ENCODE results near the gene EPPIN.

EPPIN gene

DNA sequence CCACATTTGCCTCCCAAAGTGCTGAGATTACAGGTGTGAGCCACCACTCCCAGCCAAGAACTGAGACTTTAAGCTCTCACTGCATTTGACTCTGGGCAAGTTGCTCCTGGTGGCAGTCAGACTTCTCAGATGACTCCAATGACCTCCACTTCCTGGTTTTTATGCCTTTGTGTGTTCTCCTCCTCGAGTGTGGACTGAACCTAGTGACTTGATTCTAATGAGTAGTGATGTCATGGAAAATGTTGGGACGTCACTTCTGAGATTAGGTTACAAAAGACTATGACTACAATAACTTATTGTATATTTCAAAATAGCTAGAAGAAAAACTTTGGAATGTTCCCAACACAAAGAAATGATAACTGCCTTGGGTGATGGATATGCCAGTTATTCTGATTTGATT, 43.8 kb downstream of the EPPIN start:
- TF ChIP-seq SIN3A (IDR thresholded peaks at IDR 0.05; ENCODE audit: borderline replicate concordance, insufficient read depth, low read length) (no peak), FOXP2 (optimal IDR thresholded peaks at IDR 0.05; ENCODE audit: borderline replicate concordance, extremely low read depth, extremely low read length, insufficient read depth) (no peak), POLR2AphosphoS5 (IDR thresholded peaks at IDR 0.05; ENCODE audit: low read depth, low read length) (no peak), TAF1 (IDR thresholded peaks at IDR 0.05; ENCODE audit: borderline replicate concordance, insufficient read depth, low read length) (no peak)
- TF ChIP-seq, protein P1, sequence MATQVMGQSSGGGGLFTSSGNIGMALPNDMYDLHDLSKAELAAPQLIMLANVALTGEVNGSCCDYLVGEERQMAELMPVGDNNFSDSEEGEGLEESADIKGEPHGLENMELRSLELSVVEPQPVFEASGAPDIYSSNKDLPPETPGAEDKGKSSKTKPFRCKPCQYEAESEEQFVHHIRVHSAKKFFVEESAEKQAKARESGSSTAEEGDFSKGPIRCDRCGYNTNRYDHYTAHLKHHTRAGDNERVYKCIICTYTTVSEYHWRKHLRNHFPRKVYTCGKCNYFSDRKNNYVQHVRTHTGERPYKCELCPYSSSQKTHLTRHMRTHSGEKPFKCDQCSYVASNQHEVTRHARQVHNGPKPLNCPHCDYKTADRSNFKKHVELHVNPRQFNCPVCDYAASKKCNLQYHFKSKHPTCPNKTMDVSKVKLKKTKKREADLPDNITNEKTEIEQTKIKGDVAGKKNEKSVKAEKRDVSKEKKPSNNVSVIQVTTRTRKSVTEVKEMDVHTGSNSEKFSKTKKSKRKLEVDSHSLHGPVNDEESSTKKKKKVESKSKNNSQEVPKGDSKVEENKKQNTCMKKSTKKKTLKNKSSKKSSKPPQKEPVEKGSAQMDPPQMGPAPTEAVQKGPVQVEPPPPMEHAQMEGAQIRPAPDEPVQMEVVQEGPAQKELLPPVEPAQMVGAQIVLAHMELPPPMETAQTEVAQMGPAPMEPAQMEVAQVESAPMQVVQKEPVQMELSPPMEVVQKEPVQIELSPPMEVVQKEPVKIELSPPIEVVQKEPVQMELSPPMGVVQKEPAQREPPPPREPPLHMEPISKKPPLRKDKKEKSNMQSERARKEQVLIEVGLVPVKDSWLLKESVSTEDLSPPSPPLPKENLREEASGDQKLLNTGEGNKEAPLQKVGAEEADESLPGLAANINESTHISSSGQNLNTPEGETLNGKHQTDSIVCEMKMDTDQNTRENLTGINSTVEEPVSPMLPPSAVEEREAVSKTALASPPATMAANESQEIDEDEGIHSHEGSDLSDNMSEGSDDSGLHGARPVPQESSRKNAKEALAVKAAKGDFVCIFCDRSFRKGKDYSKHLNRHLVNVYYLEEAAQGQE (IDR thresholded peaks at IDR 0.05; ENCODE audit: insufficient read depth in 1 of 2, low read depth in 2 of 2, low read length in 2 of 2), result no peak

DNA sequence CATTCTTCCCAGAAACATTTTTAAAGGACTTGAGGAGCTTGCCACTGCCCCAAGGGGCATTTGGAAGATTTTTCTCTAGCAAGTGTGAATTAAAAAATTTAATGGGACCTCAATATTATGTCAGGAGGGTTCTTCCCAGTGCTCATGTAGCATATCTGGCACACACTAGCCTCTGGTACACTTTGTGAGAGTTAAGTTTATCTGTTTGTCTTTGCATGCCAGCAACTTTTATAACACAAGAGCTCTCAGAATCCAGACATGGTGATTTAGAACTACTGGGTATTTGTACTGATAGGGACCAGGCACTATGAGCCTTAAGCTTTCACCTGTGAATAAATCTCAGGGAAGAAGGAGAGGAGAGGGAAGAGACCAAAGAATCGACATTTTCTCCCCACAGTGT, 44.6 kb downstream of the EPPIN start:
- no peak for TF ChIP-seq POLR2AphosphoS5 (IDR thresholded peaks at IDR 0.05; ENCODE audit: low read depth, low read length)
- TF ChIP-seq SIN3A (IDR thresholded peaks at IDR 0.05; ENCODE audit: borderline replicate concordance, insufficient read depth, low read length), result no peak
- no peak for TF ChIP-seq TAF1 (IDR thresholded peaks at IDR 0.05; ENCODE audit: borderline replicate concordance, insufficient read depth, low read length)
- TF ChIP-seq, protein P1 (IDR thresholded peaks at IDR 0.05; ENCODE audit: insufficient read depth in 1 of 2, low read depth in 2 of 2, low read length in 2 of 2), result no peak
- TF ChIP-seq FOXP2 (optimal IDR thresholded peaks at IDR 0.05; ENCODE audit: borderline replicate concordance, extremely low read depth, extremely low read length, insufficient read depth), result no peak

DNA sequence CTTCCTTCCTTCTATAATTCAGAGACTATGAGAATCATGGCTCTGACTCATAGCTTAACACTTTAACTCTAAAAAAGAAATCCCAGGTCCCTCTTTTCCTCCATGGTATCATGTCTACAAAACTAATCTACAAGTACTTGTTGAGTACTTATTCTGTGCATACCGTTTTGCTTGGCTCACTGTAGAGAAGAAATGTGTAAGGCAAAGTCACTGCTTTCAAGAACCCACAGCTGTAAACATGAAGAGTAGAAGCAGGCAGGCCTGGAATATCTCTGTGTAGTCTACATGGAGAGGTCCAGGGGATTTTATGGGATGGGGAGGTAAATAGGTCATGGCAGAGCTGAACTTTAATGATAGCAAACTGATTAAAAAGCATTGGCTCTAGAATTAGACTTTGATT, 45.6 kb downstream of the EPPIN start:
- no peak for TF ChIP-seq POLR2AphosphoS5 (IDR thresholded peaks at IDR 0.05; ENCODE audit: low read depth, low read length)
- TF ChIP-seq, protein P1 (IDR thresholded peaks at IDR 0.05; ENCODE audit: insufficient read depth in 1 of 2, low read depth in 2 of 2, low read length in 2 of 2), result no peak
- TF ChIP-seq TAF1 (IDR thresholded peaks at IDR 0.05; ENCODE audit: borderline replicate concordance, insufficient read depth, low read length), result no peak

DNA sequence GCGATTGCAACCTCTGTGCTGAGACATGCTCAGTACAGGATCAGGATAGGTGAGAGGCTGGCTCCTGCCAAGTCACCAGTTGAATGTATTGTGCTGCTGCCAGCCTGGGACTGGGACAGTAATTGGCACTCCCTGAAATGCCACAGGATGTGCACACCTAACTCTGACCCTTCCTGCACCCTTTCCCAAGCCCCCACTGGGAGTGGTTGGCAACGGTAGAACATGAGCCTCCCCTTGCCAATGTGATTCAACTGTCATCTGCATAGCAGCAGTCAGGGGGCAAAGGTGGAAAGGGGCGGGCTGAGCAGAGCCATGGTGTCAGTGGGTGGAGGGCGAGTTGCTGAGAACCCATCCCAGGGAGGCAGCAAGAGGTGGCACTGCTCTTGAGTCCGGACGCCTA, 47.2 kb downstream of the EPPIN start:
- TF ChIP-seq POLR2AphosphoS5 (IDR thresholded peaks at IDR 0.05; ENCODE audit: low read depth, low read length) (no peak), FOXP2 (optimal IDR thresholded peaks at IDR 0.05; ENCODE audit: borderline replicate concordance, extremely low read depth, extremely low read length, insufficient read depth) (no peak), TAF1 (IDR thresholded peaks at IDR 0.05; ENCODE audit: borderline replicate concordance, insufficient read depth, low read length) (no peak)
- TF ChIP-seq, protein P1 (IDR thresholded peaks at IDR 0.05; ENCODE audit: insufficient read depth in 1 of 2, low read depth in 2 of 2, low read length in 2 of 2), result no peak

DNA sequence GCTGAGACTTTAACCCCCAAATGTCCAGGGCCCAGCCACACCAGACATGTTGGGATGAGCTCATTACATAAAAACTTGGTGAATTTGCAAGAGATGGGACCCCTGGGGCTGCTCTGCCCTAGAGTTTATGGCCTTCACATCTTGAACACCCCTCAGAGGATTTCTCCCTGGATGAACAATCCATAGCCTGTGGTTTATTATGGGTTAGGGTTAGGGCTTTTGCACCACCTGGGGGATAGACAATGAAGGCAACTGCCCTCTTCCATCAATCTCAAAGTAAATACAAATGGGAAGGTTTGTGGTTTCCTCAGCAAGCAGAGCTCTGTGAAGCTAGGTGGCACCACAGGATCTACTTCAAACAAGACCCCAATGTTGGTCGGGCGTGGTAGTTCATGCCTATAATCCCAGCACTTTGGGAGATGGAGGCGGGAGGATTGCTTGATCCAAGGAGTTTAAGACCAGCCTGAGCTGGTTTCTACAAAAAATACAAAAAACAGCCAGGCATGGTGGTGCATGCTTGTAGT, 49.2 kb downstream of the EPPIN start:
- TF ChIP-seq SIN3A (IDR thresholded peaks at IDR 0.05; ENCODE audit: borderline replicate concordance, insufficient read depth, low read length) (no peak), POLR2AphosphoS5 (IDR thresholded peaks at IDR 0.05; ENCODE audit: low read depth, low read length) (no peak), TAF1 (IDR thresholded peaks at IDR 0.05; ENCODE audit: borderline replicate concordance, insufficient read depth, low read length) (no peak), FOXP2 (optimal IDR thresholded peaks at IDR 0.05; ENCODE audit: borderline replicate concordance, extremely low read depth, extremely low read length, insufficient read depth) (no peak)
- TF ChIP-seq, protein P1 (IDR thresholded peaks at IDR 0.05; ENCODE audit: insufficient read depth in 1 of 2, low read depth in 2 of 2, low read length in 2 of 2), result no peak
